ENCODE measurements around the gene DGKH. TPM values are rescaled to one million over a fixed set of nuclear protein-coding genes. Genes with fewer than 3 reads are reported as not detected.

Gene DGKH
- total and polyA plus RNA-seq, 9 donors, result 2.1 to 14.1 (median 9.3) TPM

DNA sequence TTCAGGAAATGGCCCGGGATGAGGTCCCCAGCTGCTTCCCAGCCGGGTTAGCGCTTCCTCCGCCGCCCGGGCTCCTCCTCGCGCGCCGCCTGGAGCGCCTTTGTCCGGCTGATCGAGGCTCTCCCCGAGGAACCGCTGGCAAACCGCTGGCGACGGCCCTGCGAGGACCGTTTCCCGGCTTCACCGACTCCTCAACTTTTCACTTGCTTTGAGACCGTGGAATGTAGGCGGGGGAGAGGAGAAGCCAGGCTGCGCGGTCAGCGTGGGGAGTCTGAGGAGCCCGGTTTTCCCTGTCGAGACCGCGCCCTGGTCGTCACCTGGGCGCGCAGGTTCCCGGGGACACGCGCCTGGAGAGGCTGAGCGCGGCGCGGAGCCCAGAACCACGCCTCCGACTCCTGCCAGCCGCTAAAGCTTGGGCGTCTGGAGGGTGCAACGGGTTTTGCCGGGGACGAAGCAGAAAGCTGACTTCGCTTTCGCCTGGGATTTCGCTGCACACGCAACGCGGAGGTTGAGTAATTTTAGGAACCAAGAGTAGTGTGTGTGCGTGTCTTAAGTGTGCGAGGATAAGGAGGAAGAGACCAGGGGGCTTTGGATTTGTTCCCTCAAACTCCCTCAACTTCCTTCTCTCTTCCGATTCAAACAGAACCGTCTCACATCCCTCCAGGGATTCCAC is 7.3 kb upstream of the DGKH start:
- peak overlapping the region; percentile 4 to 90 for H3K27ac ChIP-seq
- peak; percentile 35 to 65 (median 57) for DNase-seq
- TF ChIP-seq POLR2A (IDR thresholded peaks at IDR 0.05) (no peak), EP300 (IDR thresholded peaks at IDR 0.05) (no peak)
- TF ChIP-seq, protein P1, sequence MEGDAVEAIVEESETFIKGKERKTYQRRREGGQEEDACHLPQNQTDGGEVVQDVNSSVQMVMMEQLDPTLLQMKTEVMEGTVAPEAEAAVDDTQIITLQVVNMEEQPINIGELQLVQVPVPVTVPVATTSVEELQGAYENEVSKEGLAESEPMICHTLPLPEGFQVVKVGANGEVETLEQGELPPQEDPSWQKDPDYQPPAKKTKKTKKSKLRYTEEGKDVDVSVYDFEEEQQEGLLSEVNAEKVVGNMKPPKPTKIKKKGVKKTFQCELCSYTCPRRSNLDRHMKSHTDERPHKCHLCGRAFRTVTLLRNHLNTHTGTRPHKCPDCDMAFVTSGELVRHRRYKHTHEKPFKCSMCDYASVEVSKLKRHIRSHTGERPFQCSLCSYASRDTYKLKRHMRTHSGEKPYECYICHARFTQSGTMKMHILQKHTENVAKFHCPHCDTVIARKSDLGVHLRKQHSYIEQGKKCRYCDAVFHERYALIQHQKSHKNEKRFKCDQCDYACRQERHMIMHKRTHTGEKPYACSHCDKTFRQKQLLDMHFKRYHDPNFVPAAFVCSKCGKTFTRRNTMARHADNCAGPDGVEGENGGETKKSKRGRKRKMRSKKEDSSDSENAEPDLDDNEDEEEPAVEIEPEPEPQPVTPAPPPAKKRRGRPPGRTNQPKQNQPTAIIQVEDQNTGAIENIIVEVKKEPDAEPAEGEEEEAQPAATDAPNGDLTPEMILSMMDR (IDR thresholded peaks at IDR 0.05), result no peak
- H3K27me3 ChIP-seq, result no peaks in the 10 kb centered on the region
- no peaks in the 10 kb centered on the region for H3K9me3 ChIP-seq
- intact Hi-C loops (cut with DNase I), result loop anchor here in 3 of 4 donors (5.0 to 10.0 kb wide), 3 partner anchors 76 to 374 kb away; partner anchors contain the start of gene VWA8 (in 1 of the 3)
- H3K4me1 ChIP-seq (ENCODE audit: insufficient read depth), result no peaks in the 10 kb centered on the region
- peak overlapping the region; percentile 89 for H3K4me3 ChIP-seq
- H3K36me3 ChIP-seq, result no peaks in the 10 kb centered on the region
- 0 to 1% (median 0%) methylated on average over 50 to 58 of the region's 58 CpGs for WGBS, 3 donors

GRCh38 chr13:42041684-42042035 is 6.8 kb upstream of the DGKH start:
- H3K27me3 ChIP-seq, result no peaks in the 10 kb centered on the region
- H3K9me3 ChIP-seq, result no peaks in the 10 kb centered on the region
- peak overlapping the region; percentile 89 for H3K4me3 ChIP-seq
- no peak for TF ChIP-seq EP300 (IDR thresholded peaks at IDR 0.05)
- TF ChIP-seq, protein P1 (IDR thresholded peaks at IDR 0.05), result peak in 1 of 3 donors; percentile 31
- intact Hi-C loops (cut with DNase I), result loop anchor here in 3 of 4 donors (5.0 to 10.0 kb wide), 3 partner anchors 77 to 374 kb away; partner anchors contain the start of gene VWA8 (in 1 of the 3)
- H3K4me1 ChIP-seq (ENCODE audit: insufficient read depth), result no peaks in the 10 kb centered on the region
- no peaks in the 10 kb centered on the region for H3K36me3 ChIP-seq
- peak; percentile 43 to 65 (median 64) for DNase-seq
- H3K27ac ChIP-seq, result peak overlapping the region; percentile 4 to 90
- 1 to 2% (median 2%) methylated on average over 16 of the region's 16 CpGs for WGBS, 3 donors

- Histone ChIP-seq H3K27ac (no peak overlapping the region), H3K4me3 (no peak overlapping the region), H3K27me3 (no peaks in the 10 kb centered on the region), H3K36me3 (no peaks in the 10 kb centered on the region), H3K9me3 (no peaks in the 10 kb centered on the region), H3K4me1 (ENCODE audit: insufficient read depth) (no peaks in the 10 kb centered on the region)
- DNase-seq, result no peak
- WGBS, 3 donors, result 95 to 99% (median 96%) methylated on average over 5 of the region's 5 CpGs
- TF ChIP-seq EP300 (IDR thresholded peaks at IDR 0.05), result no peak
- no peak for TF ChIP-seq POLR2A (IDR thresholded peaks at IDR 0.05)
- TF ChIP-seq, protein P1 (IDR thresholded peaks at IDR 0.05), result no peak
- intact Hi-C loops (cut with DNase I), result loop anchor here in 3 of 4 donors (5.0 to 10.0 kb wide), 3 partner anchors 79 to 376 kb away; partner anchors contain the start of gene VWA8 (in 1 of the 3)
Measured at GRCh38 chr13:42043676-42044075, 4.8 kb upstream of the DGKH start.

DNA sequence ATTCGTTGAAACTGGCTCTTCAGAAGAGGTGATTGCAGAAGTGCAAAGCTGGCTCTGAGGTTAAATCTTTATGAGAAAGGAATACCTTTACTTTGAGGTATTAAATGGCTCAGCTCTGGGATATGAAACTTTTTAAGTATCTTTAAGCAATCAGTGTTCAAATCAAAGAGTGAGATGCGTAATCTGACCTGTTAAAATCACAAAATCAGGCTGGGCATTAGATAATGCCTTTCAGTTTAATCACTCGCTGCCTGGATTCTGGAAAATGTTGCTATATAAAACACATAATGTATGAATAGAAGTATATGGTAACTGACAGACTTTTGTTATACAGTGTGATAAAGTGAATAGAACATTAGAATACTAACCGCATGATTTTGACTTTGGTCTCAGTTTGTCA is 2.0 kb upstream of the DGKH start:
- intact Hi-C loops (cut with DNase I), result loop anchor here in 2 of 4 donors (10.0 kb wide), 2 partner anchors 82 to 352 kb away; partner anchors contain the start of gene VWA8 (in 1 of the 2)

More for the DNA sequence above, 2.0 kb upstream of the DGKH start:
- Histone ChIP-seq H3K4me1 (ENCODE audit: insufficient read depth) (no peaks in the 10 kb centered on the region), H3K27me3 (no peaks in the 10 kb centered on the region), H3K27ac (no peak overlapping the region), H3K9me3 (no peaks in the 10 kb centered on the region), H3K4me3 (no peak overlapping the region), H3K36me3 (no peaks in the 10 kb centered on the region)
- DNase-seq, result no peak
- TF ChIP-seq, protein P1 (IDR thresholded peaks at IDR 0.05), result no peak
- TF ChIP-seq POLR2A (IDR thresholded peaks at IDR 0.05), result no peak
- no peak for TF ChIP-seq EP300 (IDR thresholded peaks at IDR 0.05)
- 91 to 95% (median 93%) methylated on average over 4 of the region's 4 CpGs for WGBS, 3 donors

Measured in ovary (tissue), 9 donors.